IPS DF 6.9 (cell line): Measurements from ENCODE around the gene DENND5A.
"Not testable (repeated sequence)": the region's sequence is repeated elsewhere in the genome, so short reads cannot be mapped to it uniquely, and the experiment has no call there.

Source experiments
- DNase-seq: peaks from one replicate; pipeline ENCODE4 v3.0.0-alpha.2; 2013; ENCODE audit warnings: low read depth, low spot score
- H3K27ac ChIP-seq: one replicate; pipeline ENCODE4 v1.5.1; 2013; ENCODE audit warnings: low read length, control low read depth
- H3K27me3 ChIP-seq: 2 replicates; pipeline ENCODE4 v1.6.1; 2013; ENCODE audit warnings: mild to moderate bottlenecking, low read length; ENCODE audit not compliant: control insufficient read depth, insufficient read depth
- H3K36me3 ChIP-seq: 2 replicates; pipeline ENCODE4 v1.6.1; 2013; ENCODE audit warnings: low read length; ENCODE audit not compliant: control insufficient read depth, insufficient read depth
- H3K4me1 ChIP-seq: 2 replicates; pipeline ENCODE4 v1.6.1; 2013; ENCODE audit warnings: low read length; ENCODE audit not compliant: control insufficient read depth, insufficient read depth
- H3K4me3 ChIP-seq: 2 replicates; pipeline ENCODE4 v1.5.1; 2013; ENCODE audit warnings: mild to moderate bottlenecking, low read length
- H3K9me3 ChIP-seq: 2 replicates; pipeline ENCODE4 v1.6.1; 2013; ENCODE audit warnings: low read length, inconsistent platforms; ENCODE audit not compliant: control insufficient read depth, insufficient read depth
- WGBS: extraction: QIAGEN DNeasy Blood & Tissue Kit; methylation state at CpG from one replicate; pipeline ENCODE4 v1.1.7; 2013; ENCODE audit warnings: mixed read lengths, missing lambda C conversion rate; ENCODE audit not compliant: insufficient read length, insufficient coverage; 5-methylcytosine and 5-hydroxymethylcytosine counted together

Gene DENND5A

GRCh38 chr11:9178716-9179115, 86.4 kb downstream of the DENND5A start:
- DNase-seq = no peak
- WGBS = no CpG with 5 or more reads among the region's 4 CpGs
- no peak overlapping the region for H3K4me3 ChIP-seq
- no peaks in the 10 kb centered on the region for H3K9me3 ChIP-seq
- H3K36me3 ChIP-seq = peaks cover 4% of the 10 kb centered on the region; the same call in 1 of the 2 replicates
- H3K4me1 ChIP-seq = no peaks in the 10 kb centered on the region
- H3K27ac ChIP-seq = no peak overlapping the region
- H3K27me3 ChIP-seq = no peaks in the 10 kb centered on the region

- Histone ChIP-seq H3K36me3 (peaks cover 4% of the 10 kb centered on the region; the same call in 1 of the 2 replicates), H3K4me1 (no peaks in the 10 kb centered on the region), H3K27me3 (no peaks in the 10 kb centered on the region), H3K27ac (no peak overlapping the region), H3K9me3 (no peaks in the 10 kb centered on the region), H3K4me3 (no peak overlapping the region)
- no CpG with 5 or more reads among the region's 2 CpGs for WGBS
- no peak for DNase-seq
These were observed 87.6 kb downstream of the DENND5A start for GRCh38 chr11:9177438-9178091.

DNA sequence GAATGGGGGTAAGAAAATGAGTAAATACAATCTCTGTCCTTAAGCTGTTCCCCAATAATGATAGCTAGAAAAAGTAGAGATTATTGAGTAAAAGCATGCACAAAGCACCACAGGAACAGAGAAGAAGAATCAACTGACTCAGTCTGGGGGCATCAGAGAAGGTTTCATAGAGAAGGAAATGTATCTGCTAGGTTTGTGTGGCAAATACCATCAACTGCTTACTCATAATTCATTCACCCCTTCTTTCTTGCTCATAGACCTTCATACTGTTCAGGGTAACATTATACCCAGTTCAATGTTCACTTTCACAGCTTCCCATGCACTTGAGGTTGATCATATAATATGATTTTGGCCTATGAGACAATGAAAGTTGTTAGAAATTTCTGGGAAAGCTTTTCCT, 88.6 kb downstream of the DENND5A start:
- Histone ChIP-seq H3K4me1 (no peaks in the 10 kb centered on the region), H3K27me3 (no peaks in the 10 kb centered on the region), H3K9me3 (no peaks in the 10 kb centered on the region), H3K27ac (no peak overlapping the region), H3K36me3 (peaks cover 4% of the 10 kb centered on the region; the same call in 1 of the 2 replicates), H3K4me3 (no peak overlapping the region)
- no peak for DNase-seq

- H3K27ac ChIP-seq = no peak overlapping the region
- no peaks in the 10 kb centered on the region for H3K27me3 ChIP-seq
- H3K4me1 ChIP-seq = no peaks in the 10 kb centered on the region
- H3K4me3 ChIP-seq = no peak overlapping the region
- DNase-seq = no peak
- H3K9me3 ChIP-seq = no peaks in the 10 kb centered on the region
- peaks cover 4% of the 10 kb centered on the region; the same call in 1 of the 2 replicates for H3K36me3 ChIP-seq
These were observed 89.0 kb downstream of the DENND5A start for GRCh38 chr11:9176136-9176535.

- Histone ChIP-seq H3K27ac (no peak overlapping the region), H3K4me1 (no peaks in the 10 kb centered on the region), H3K27me3 (no peaks in the 10 kb centered on the region), H3K9me3 (no peaks in the 10 kb centered on the region), H3K4me3 (no peak overlapping the region), H3K36me3 (no peaks in the 10 kb centered on the region)
- DNase-seq = no peak
- WGBS = no CpG with 5 or more reads among the region's 5 CpGs
These were observed 92.8 kb downstream of the DENND5A start for GRCh38 chr11:9172389-9172788.

- DNase-seq = no peak
- Histone ChIP-seq H3K27ac (no peak overlapping the region), H3K36me3 (no peaks in the 10 kb centered on the region), H3K9me3 (no peaks in the 10 kb centered on the region), H3K27me3 (no peaks in the 10 kb centered on the region), H3K4me1 (no peaks in the 10 kb centered on the region), H3K4me3 (no peak overlapping the region)
- WGBS = no CpG with 5 or more reads among the region's 2 CpGs
These were observed 94.7 kb downstream of the DENND5A start for GRCh38 chr11:9170450-9170849.

DNA sequence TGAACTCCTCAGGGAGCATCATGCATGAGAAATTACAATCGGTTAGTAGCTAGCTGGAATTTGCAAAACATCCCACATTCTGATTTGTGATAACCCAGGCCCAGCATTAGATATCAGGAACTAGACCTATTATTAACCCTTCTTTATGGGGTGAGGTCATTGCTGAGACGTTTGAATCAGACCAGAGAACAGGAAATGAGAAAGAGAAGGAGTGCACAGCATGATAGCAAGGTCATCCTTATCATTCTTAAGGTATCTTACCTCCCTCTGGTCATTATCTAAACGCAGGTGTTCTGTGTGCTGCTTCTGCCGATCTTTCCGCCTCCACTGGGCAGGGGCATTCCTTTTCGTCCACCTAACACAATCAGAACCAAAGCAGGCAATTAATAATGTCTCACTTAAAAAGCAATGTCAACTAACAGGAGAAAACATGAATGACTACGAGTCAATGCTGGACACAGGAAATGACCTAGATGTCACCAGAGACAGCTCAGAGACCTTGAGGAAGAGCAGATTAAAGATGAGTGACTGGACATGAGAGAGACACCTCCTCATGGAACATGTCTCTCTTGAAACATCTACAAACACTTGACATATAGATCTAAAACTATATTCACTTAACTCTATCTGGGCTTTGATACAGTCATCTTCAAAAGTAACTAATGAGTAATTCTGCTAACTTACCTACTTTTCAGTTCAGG, 95.4 kb downstream of the DENND5A start:
- H3K4me3 ChIP-seq = no peak overlapping the region
- H3K9me3 ChIP-seq = no peaks in the 10 kb centered on the region
- no peaks in the 10 kb centered on the region for H3K27me3 ChIP-seq
- WGBS = no CpG with 5 or more reads among the region's 7 CpGs
- no peaks in the 10 kb centered on the region for H3K36me3 ChIP-seq
- H3K4me1 ChIP-seq = no peaks in the 10 kb centered on the region
- no peak overlapping the region for H3K27ac ChIP-seq
- DNase-seq = no peak

DNA sequence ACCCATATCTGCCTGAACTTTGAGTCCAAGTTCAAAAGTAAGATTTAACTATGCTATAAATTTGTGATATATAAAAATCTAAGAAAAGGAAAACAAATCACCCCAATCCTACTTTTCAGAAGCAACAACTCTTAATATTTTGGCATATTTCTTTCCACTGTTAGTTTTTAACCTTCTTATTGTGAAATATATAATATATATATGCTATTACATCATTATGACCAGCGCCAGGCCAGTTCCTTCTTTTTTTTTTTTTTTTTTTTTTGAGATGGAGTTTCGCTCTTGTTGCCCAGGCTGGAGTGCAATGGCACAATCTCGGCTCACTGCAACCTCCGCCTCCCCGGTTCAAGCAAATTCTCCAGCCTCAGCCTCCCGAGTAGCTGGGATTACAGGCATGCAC, 103.2 kb downstream of the DENND5A start:
- not testable (repeated sequence) for H3K36me3 ChIP-seq, H3K4me1 ChIP-seq, H3K9me3 ChIP-seq, H3K27me3 ChIP-seq, H3K4me3 ChIP-seq, H3K27ac ChIP-seq, DNase-seq
- no CpG with 5 or more reads among the region's 6 CpGs for WGBS

GRCh38 chr11:9160166-9160565, 105.0 kb downstream of the DENND5A start:
- Histone ChIP-seq H3K27me3 (no peaks in the 10 kb centered on the region), H3K36me3 (no peaks in the 10 kb centered on the region; the same call in 1 of the 2 replicates), H3K9me3 (no peaks in the 10 kb centered on the region), H3K27ac (no peak overlapping the region), H3K4me1 (no peaks in the 10 kb centered on the region), H3K4me3 (no peak overlapping the region)
- DNase-seq = no peak

GRCh38 chr11:9158898-9159391, 106.2 kb downstream of the DENND5A start:
- no peak overlapping the region for H3K27ac ChIP-seq
- H3K36me3 ChIP-seq = no peaks in the 10 kb centered on the region; the same call in 1 of the 2 replicates
- no peak overlapping the region for H3K4me3 ChIP-seq
- H3K27me3 ChIP-seq = no peaks in the 10 kb centered on the region
- no peaks in the 10 kb centered on the region for H3K4me1 ChIP-seq
- no peak for DNase-seq
- H3K9me3 ChIP-seq = no peaks in the 10 kb centered on the region

GRCh38 chr11:9155930-9156329, 109.2 kb downstream of the DENND5A start:
- no peaks in the 10 kb centered on the region for H3K27me3 ChIP-seq
- WGBS = no CpG with 5 or more reads among the region's 4 CpGs
- H3K27ac ChIP-seq = no peak overlapping the region
- H3K36me3 ChIP-seq = no peaks in the 10 kb centered on the region; the same call in 1 of the 2 replicates
- no peaks in the 10 kb centered on the region for H3K4me1 ChIP-seq
- H3K4me3 ChIP-seq = no peak overlapping the region
- H3K9me3 ChIP-seq = no peaks in the 10 kb centered on the region
- DNase-seq = no peak
